Thymus (tissue), 11 donors: ENCODE results near the gene CFAP299. TPM values are rescaled to one million over a fixed set of nuclear protein-coding genes. Genes with fewer than 3 reads are reported as not detected.

Experiments used
- DNase-seq, 9 donors: peaks; one replicate each; pipeline ENCODE4 v3.0.0-alpha.2; 2013; ENCODE audit warnings: low spot score in 9 of 9, low read depth in 6 of 9, missing footprints in 1 of 9
- H3K27ac ChIP-seq, 2 donors: one replicate each; pipeline ENCODE4 v1.5.1; 2013; ENCODE audit warnings: control low read depth in 1 of 2, low read depth in 1 of 2, low read length in 1 of 2, mild to moderate bottlenecking in 1 of 2, moderate library complexity in 1 of 2
- H3K27me3 ChIP-seq, 2 donors: one replicate each; pipeline ENCODE4 v1.5.1; 2013; ENCODE audit warnings: low read length in 1 of 2; ENCODE audit not compliant: control insufficient read depth in 2 of 2, insufficient read depth in 1 of 2
- H3K36me3 ChIP-seq, 2 donors: one replicate each; pipeline ENCODE4 v1.5.1; 2013; ENCODE audit warnings: low read length in 1 of 2, mild to moderate bottlenecking in 1 of 2, moderate library complexity in 1 of 2; ENCODE audit not compliant: control insufficient read depth in 2 of 2, insufficient read depth in 2 of 2
- H3K4me1 ChIP-seq, 2 donors: one replicate each; pipeline ENCODE4 v1.5.1; 2013; ENCODE audit warnings: low read length in 2 of 2; ENCODE audit not compliant: control insufficient read depth in 2 of 2, insufficient read depth in 2 of 2
- H3K4me3 ChIP-seq, 2 donors: one replicate each; pipeline ENCODE4 v1.5.1; 2013; ENCODE audit warnings: low read length in 2 of 2, control low read depth in 1 of 2, mild to moderate bottlenecking in 1 of 2
- H3K9me3 ChIP-seq, 2 donors: one replicate each; pipeline ENCODE4 v1.5.1; 2013; ENCODE audit warnings: low read length in 1 of 2, mild to moderate bottlenecking in 1 of 2; ENCODE audit not compliant: control insufficient read depth in 2 of 2, insufficient read depth in 1 of 2
- WGBS: extraction: QIAGEN DNeasy Blood & Tissue Kit; methylation state at CpG from one replicate; pipeline ENCODE4 v1.1.7; 2013; 5-methylcytosine and 5-hydroxymethylcytosine counted together
- polyA plus RNA-seq: library from polyadenylated mRNA; stranded (reverse); fragments of 200-250 nt; gene quantifications from one replicate; pipeline ENCODE4 v1.2.3, GENCODE V29; 2013
- total RNA-seq: library from RNA; stranded (reverse); fragments of 120-200 nt; gene quantifications from one replicate; pipeline ENCODE4 v1.2.4, GENCODE V29; 2013
- donor health status: healthy.

The CFAP299 gene
- total and polyA plus RNA-seq, 2 donors, result 0.18 to 1.0 TPM

- no peak overlapping the region for H3K4me3 ChIP-seq
- no peaks in the 10 kb centered on the region for H3K9me3 ChIP-seq
- H3K27me3 ChIP-seq, result no peaks in the 10 kb centered on the region
- H3K27ac ChIP-seq, result no peak overlapping the region
- DNase-seq, result no peak
- H3K36me3 ChIP-seq, result no peaks in the 10 kb centered on the region
- H3K4me1 ChIP-seq, result no peaks in the 10 kb centered on the region
These were observed 193.5 kb downstream of the CFAP299 start for GRCh38 chr4:80529026-80529425.

GRCh38 chr4:80532674-80533333, 197.3 kb downstream of the CFAP299 start:
- no peaks in the 10 kb centered on the region for H3K9me3 ChIP-seq
- 90% methylated on average over 2 of the region's 2 CpGs for WGBS
- DNase-seq, result no peak

GRCh38 chr4:80535551-80535950, 200.0 kb downstream of the CFAP299 start:
- Histone ChIP-seq H3K4me1 (no peaks in the 10 kb centered on the region), H3K27me3 (no peaks in the 10 kb centered on the region), H3K4me3 (no peak overlapping the region), H3K36me3 (no peaks in the 10 kb centered on the region), H3K27ac (no peak overlapping the region), H3K9me3 (no peaks in the 10 kb centered on the region)
- DNase-seq, result no peak
- WGBS, result 46% methylated on average over 1 of the region's 1 CpG

More at GRCh38 chr4:80532674-80533333, 197.3 kb downstream of the CFAP299 start:
- Histone ChIP-seq H3K4me1 (no peaks in the 10 kb centered on the region), H3K4me3 (no peak overlapping the region), H3K27ac (no peak overlapping the region), H3K27me3 (no peaks in the 10 kb centered on the region), H3K36me3 (no peaks in the 10 kb centered on the region)

GRCh38 chr4:80538276-80538926, 202.9 kb downstream of the CFAP299 start:
- WGBS, result 96% methylated on average over 4 of the region's 4 CpGs

GRCh38 chr4:80539190-80539589, 203.7 kb downstream of the CFAP299 start:
- Histone ChIP-seq H3K36me3 (no peaks in the 10 kb centered on the region), H3K4me1 (no peaks in the 10 kb centered on the region), H3K4me3 (no peak overlapping the region), H3K9me3 (no peaks in the 10 kb centered on the region), H3K27ac (no peak overlapping the region), H3K27me3 (no peaks in the 10 kb centered on the region)
- no peak for DNase-seq
- 82% methylated on average over 3 of the region's 3 CpGs for WGBS

More at GRCh38 chr4:80538276-80538926, 202.9 kb downstream of the CFAP299 start:
- Histone ChIP-seq H3K36me3 (no peaks in the 10 kb centered on the region), H3K4me1 (no peaks in the 10 kb centered on the region), H3K27ac (no peak overlapping the region), H3K4me3 (no peak overlapping the region), H3K27me3 (no peaks in the 10 kb centered on the region), H3K9me3 (no peaks in the 10 kb centered on the region)
- DNase-seq, result no peak

GRCh38 chr4:80540349-80540748, 204.8 kb downstream of the CFAP299 start:
- no peak overlapping the region for H3K4me3 ChIP-seq
- no peak overlapping the region for H3K27ac ChIP-seq
- 81% methylated on average over 1 of the region's 1 CpG for WGBS
- no peaks in the 10 kb centered on the region for H3K4me1 ChIP-seq
- H3K36me3 ChIP-seq, result no peaks in the 10 kb centered on the region
- no peaks in the 10 kb centered on the region for H3K9me3 ChIP-seq
- DNase-seq, result no peak
- H3K27me3 ChIP-seq, result no peaks in the 10 kb centered on the region

- H3K9me3 ChIP-seq, result no peaks in the 10 kb centered on the region
- H3K4me1 ChIP-seq, result no peaks in the 10 kb centered on the region
- H3K27me3 ChIP-seq, result no peaks in the 10 kb centered on the region
- H3K36me3 ChIP-seq, result no peaks in the 10 kb centered on the region
- WGBS, result 72% methylated on average over 5 of the region's 5 CpGs
- DNase-seq, result peak in 1 of 9 donors; percentile 20
- no peak overlapping the region for H3K27ac ChIP-seq
- H3K4me3 ChIP-seq, result no peak overlapping the region
These were observed 205.4 kb downstream of the CFAP299 start for GRCh38 chr4:80540785-80541469.

GRCh38 chr4:80542747-80543146, 207.2 kb downstream of the CFAP299 start:
- no peaks in the 10 kb centered on the region for H3K27me3 ChIP-seq
- no peaks in the 10 kb centered on the region for H3K4me1 ChIP-seq
- H3K4me3 ChIP-seq, result no peak overlapping the region
- no peaks in the 10 kb centered on the region for H3K36me3 ChIP-seq
- no peak for DNase-seq
- H3K27ac ChIP-seq, result no peak overlapping the region
- no peaks in the 10 kb centered on the region for H3K9me3 ChIP-seq
- WGBS, result 100% methylated on average over 2 of the region's 2 CpGs

GRCh38 chr4:80560337-80560736, 224.8 kb downstream of the CFAP299 start:
- WGBS, result 94% methylated on average over 3 of the region's 3 CpGs
- no peaks in the 10 kb centered on the region for H3K27me3 ChIP-seq
- no peaks in the 10 kb centered on the region for H3K36me3 ChIP-seq
- no peaks in the 10 kb centered on the region for H3K9me3 ChIP-seq
- DNase-seq, result no peak
- no peak overlapping the region for H3K4me3 ChIP-seq
- H3K27ac ChIP-seq, result no peak overlapping the region
- H3K4me1 ChIP-seq, result no peaks in the 10 kb centered on the region
